Colonic mucosa (tissue), 4 donors: ENCODE data around the gene B4GALT7. TPM values are rescaled to one million over a fixed set of nuclear protein-coding genes. Genes with fewer than 3 reads are reported as not detected.
"Not testable (repeated sequence)": the region's sequence is repeated elsewhere in the genome, so short reads cannot be mapped to it uniquely, and the experiment has no call there.

Experiments used
- DNase-seq: peaks from one replicate; pipeline ENCODE4 v3.0.0-alpha.2; 2020
- H3K27ac ChIP-seq: fragments of 200-600 bp; one replicate; pipeline ENCODE4 v1.8.0; 2021
- H3K27me3 ChIP-seq: fragments of 200-600 bp; one replicate; pipeline ENCODE4 v1.8.0; 2021
- H3K36me3 ChIP-seq: fragments of 200-600 bp; one replicate; pipeline ENCODE4 v1.8.0; 2021
- H3K4me1 ChIP-seq: fragments of 200-600 bp; one replicate; pipeline ENCODE4 v1.8.0; 2021; ENCODE audit warnings: mild to moderate bottlenecking
- H3K4me3 ChIP-seq: fragments of 200-600 bp; one replicate; pipeline ENCODE4 v1.8.0; 2021
- H3K9ac ChIP-seq, 2 donors: one replicate each; pipeline ENCODE4 v1.7.0; 2013; ENCODE audit warnings: control low read depth in 2 of 2, low read depth in 2 of 2, low read length in 2 of 2
- H3K9me3 ChIP-seq: fragments of 200-600 bp; one replicate; pipeline ENCODE4 v1.8.0; 2021
- CTCF ChIP-seq: fragments of 200-600 bp; IDR thresholded peaks from one replicate; pipeline ENCODE4 v1.8.0; 2022; ENCODE audit warnings: antibody characterized with exemption, mild to moderate bottlenecking
- intact Hi-C: fragments of 100-400 bp; cut with DNase I; formaldehyde crosslinking; loops from one replicate; pipeline ENCODE4 v1.14.1; 2022
- total RNA-seq, 2 donors: library from RNA; stranded (reverse); fragmentation: NEBNext Ultra II Directional in 1 of 2; extraction: Animal tissue kit (Norgen Biotek cat#: 25700) in 1 of 2; gene quantifications; one replicate each; pipeline ENCODE4 v1.2.1, GENCODE V29; 2021
- donor health status: healthy.
- donor health status: DM: no; HTN: no; CAD: no.
- donor health status: DM: no; HTN: no; CAD: no.

The B4GALT7 gene
- total RNA-seq, 2 donors from 2014 or later = 19.2 to 30.3 TPM

GRCh38 chr5:177612215-177612673, 12.3 kb downstream of the B4GALT7 start:
- Histone ChIP-seq H3K27ac (no peak overlapping the region), H3K9me3 (no peaks in the 10 kb centered on the region), H3K4me3 (no peak overlapping the region), H3K4me1 (peaks cover 5% of the 10 kb centered on the region), H3K27me3 (no peaks in the 10 kb centered on the region), H3K36me3 (no peaks in the 10 kb centered on the region), H3K9ac (no peak overlapping the region)
- no peak for DNase-seq
- TF ChIP-seq CTCF = no peak
- intact Hi-C loops = no loop called here

GRCh38 chr5:177620560-177620959, 20.6 kb downstream of the B4GALT7 start:
- no peaks in the 10 kb centered on the region for H3K4me1 ChIP-seq
- no peak for DNase-seq
- no peak overlapping the region for H3K27ac ChIP-seq
- no peaks in the 10 kb centered on the region for H3K9me3 ChIP-seq
- no peaks in the 10 kb centered on the region for H3K36me3 ChIP-seq
- intact Hi-C loops = no loop called here
- H3K9ac ChIP-seq = no peak overlapping the region
- H3K4me3 ChIP-seq = no peak overlapping the region
- no peaks in the 10 kb centered on the region for H3K27me3 ChIP-seq
- no peak for TF ChIP-seq CTCF

GRCh38 chr5:177624172-177624571, 24.2 kb downstream of the B4GALT7 start:
- H3K9me3 ChIP-seq, intact Hi-C loops, H3K27ac ChIP-seq, H3K4me3 ChIP-seq, DNase-seq, H3K27me3 ChIP-seq, H3K36me3 ChIP-seq, H3K4me1 ChIP-seq, H3K9ac ChIP-seq: not testable (repeated sequence)

GRCh38 chr5:177630186-177630585, 30.3 kb downstream of the B4GALT7 start:
- intact Hi-C loops, DNase-seq, H3K27ac ChIP-seq, H3K9me3 ChIP-seq, H3K4me3 ChIP-seq, H3K4me1 ChIP-seq, H3K27me3 ChIP-seq, H3K36me3 ChIP-seq, H3K9ac ChIP-seq: not testable (repeated sequence)

- H3K27ac ChIP-seq, H3K27me3 ChIP-seq, H3K36me3 ChIP-seq, H3K4me3 ChIP-seq, intact Hi-C loops, H3K9ac ChIP-seq, H3K9me3 ChIP-seq, H3K4me1 ChIP-seq, DNase-seq: not testable (repeated sequence)
Observed at GRCh38 chr5:177634912-177635311, 35.0 kb downstream of the B4GALT7 start.

GRCh38 chr5:177645462-177645861, 45.5 kb downstream of the B4GALT7 start:
- H3K36me3 ChIP-seq, H3K4me1 ChIP-seq, H3K27me3 ChIP-seq, intact Hi-C loops, H3K27ac ChIP-seq, H3K9me3 ChIP-seq, H3K9ac ChIP-seq, H3K4me3 ChIP-seq, DNase-seq: not testable (repeated sequence)

GRCh38 chr5:177651235-177651634, 51.3 kb downstream of the B4GALT7 start:
- H3K4me3 ChIP-seq, DNase-seq: not testable (repeated sequence)

GRCh38 chr5:177657846-177658245, 57.9 kb downstream of the B4GALT7 start:
- intact Hi-C loops, H3K27me3 ChIP-seq, H3K36me3 ChIP-seq, H3K9me3 ChIP-seq, H3K9ac ChIP-seq, DNase-seq, H3K4me1 ChIP-seq, H3K27ac ChIP-seq, H3K4me3 ChIP-seq: not testable (repeated sequence)

More at GRCh38 chr5:177651235-177651634, 51.3 kb downstream of the B4GALT7 start:
- H3K27me3 ChIP-seq, H3K27ac ChIP-seq, H3K36me3 ChIP-seq, intact Hi-C loops, H3K9me3 ChIP-seq, H3K4me1 ChIP-seq, H3K9ac ChIP-seq: not testable (repeated sequence)

- H3K36me3 ChIP-seq, H3K27me3 ChIP-seq, H3K4me1 ChIP-seq, H3K27ac ChIP-seq, H3K4me3 ChIP-seq, intact Hi-C loops, H3K9ac ChIP-seq, DNase-seq, H3K9me3 ChIP-seq: not testable (repeated sequence)
Observed at GRCh38 chr5:177658542-177658941, 58.6 kb downstream of the B4GALT7 start.

Other genes starting within 250 kb of the B4GALT7 start
- gene LMAN2, start 248.5 kb upstream of the B4GALT7 start, total RNA-seq = 100 to 1,000 TPM; 137 to 185 TPM
- gene RGS14, start 242.2 kb upstream of the B4GALT7 start, total RNA-seq = 10 to 100 TPM in 1 of 2 donors, 1 to 10 TPM in 1; 9.1 to 10.1 TPM
- gene SLC34A1, start 215.7 kb upstream of the B4GALT7 start, total RNA-seq = not detected
- gene PFN3, start 199.5 kb upstream of the B4GALT7 start, total RNA-seq = not detected
- 10 to 100 TPM; 14.7 to 34.0 TPM for gene F12, start 190.6 kb upstream of the B4GALT7 start, total RNA-seq
- 10 to 100 TPM; 38.0 to 64.4 TPM for gene GRK6, start 173.5 kb upstream of the B4GALT7 start, total RNA-seq
- gene PRR7, start 153.3 kb upstream of the B4GALT7 start, total RNA-seq = 1 to 10 TPM; 3.9 to 5.0 TPM
- 10 to 100 TPM in 1 of 2 donors, 1 to 10 TPM in 1; 9.3 to 18.8 TPM for gene DBN1, start 126.5 kb upstream of the B4GALT7 start, total RNA-seq
- 10 to 100 TPM; 19.7 to 44.9 TPM for gene PDLIM7, start 102.5 kb upstream of the B4GALT7 start, total RNA-seq
- gene DOK3, start 90.3 kb upstream of the B4GALT7 start, total RNA-seq = 1 to 10 TPM; 4.1 to 8.9 TPM
- 100 to 1,000 TPM in 1 of 2 donors, 10 to 100 TPM in 1; 84.3 to 134 TPM for gene DDX41, start 83.2 kb upstream of the B4GALT7 start, total RNA-seq
- 10 to 100 TPM; 39.4 to 78.6 TPM for gene FAM193B, start 45.6 kb upstream of the B4GALT7 start, total RNA-seq
- gene TMED9, start 7.9 kb upstream of the B4GALT7 start, total RNA-seq = 100 to 1,000 TPM; 187 to 303 TPM
- 1 to 10 TPM in 1 of 2 donors, under 1 TPM in 1; 0.52 to 4.4 TPM for gene FAM153A, start 182.8 kb downstream of the B4GALT7 start, total RNA-seq